GM12878 (cell line): ENCODE data around the gene FAM221B.

ENCODE experiments used
- ATF3 ChIP-seq: IDR thresholded peaks from 2 replicates; pipeline ENCODE4 v1.6.1; 2011; ENCODE audit warnings: low read depth, mild to moderate bottlenecking, low read length, moderate library complexity, borderline replicate concordance; ENCODE audit errors: extremely low read depth
- CREB1 ChIP-seq: IDR thresholded peaks from 2 replicates; pipeline ENCODE4 v1.6.1; 2012; ENCODE audit warnings: low read depth, mild to moderate bottlenecking, inconsistent platforms
- CTCF ChIP-seq, 3 experiments: IDR thresholded peaks in 2 of 3; conservative IDR thresholded peaks in 1 of 3; 2 replicates each; pipeline ENCODE4 v1.5.1; 2011; ENCODE audit warnings: low read depth in 3 of 3, low read length in 3 of 3, mild to moderate bottlenecking in 3 of 3, control low read depth in 2 of 3, moderate library complexity in 2 of 3, inconsistent platforms in 1 of 3, mixed read lengths in 1 of 3; ENCODE audit not compliant: control insufficient read depth in 2 of 3, insufficient read depth in 1 of 3; ENCODE audit errors: extremely low read depth in 1 of 3
- HSF1 ChIP-seq: fragments of 150-350 bp; IDR thresholded peaks from 2 replicates; pipeline ENCODE4 v1.6.1; 2014; ENCODE audit warnings: mild to moderate bottlenecking, low read depth, low read length
- POLR2AphosphoS5 ChIP-seq: IDR thresholded peaks from 2 replicates; pipeline ENCODE4 v1.6.1; 2011; ENCODE audit warnings: mild to moderate bottlenecking, low read length, inconsistent platforms
- REST ChIP-seq: IDR thresholded peaks from 2 replicates; pipeline ENCODE4 v1.6.1; 2012; ENCODE audit warnings: mild to moderate bottlenecking, low read depth, low read length
- TCF12 ChIP-seq: IDR thresholded peaks from 2 replicates; pipeline ENCODE4 v1.6.1; 2011; ENCODE audit warnings: low read depth, mild to moderate bottlenecking, low read length
- ZBTB11 ChIP-seq: fragments of 450-650 bp; formaldehyde crosslinking; IDR thresholded peaks from 2 replicates; pipeline ENCODE4 v1.5.0; 2022; ENCODE audit warnings: mild to moderate bottlenecking, missing genetic modification characterization
- ZNF274 ChIP-seq: IDR thresholded peaks from one replicate; pipeline ENCODE4 v1.8.0; 2011; ENCODE audit not compliant: insufficient read length, insufficient read depth

GRCh38 chr9:35835216-35835632, 6.7 kb upstream of the FAM221B start:
- TF ChIP-seq CTCF (IDR thresholded peaks at IDR 0.05 in 2 of 3, conservative IDR thresholded peaks at IDR 0.05 in 1 of 3; ENCODE audit: control insufficient read depth in 2 of 3, extremely low read depth in 1 of 3, insufficient read depth in 1 of 3, low read depth in 3 of 3, low read length in 3 of 3), result peak; percentile 28 to 35 (median 32); a peak in 5 of 6 replicates
- TF ChIP-seq REST, result no peak
- TF ChIP-seq ATF3, result no peak
- no peak for TF ChIP-seq ZNF274
- no peak for TF ChIP-seq HSF1
- no peak for TF ChIP-seq POLR2AphosphoS5
- no peak for TF ChIP-seq CREB1
- no peak for TF ChIP-seq ZBTB11 (CRISPR knock-in tag)
- no peak for TF ChIP-seq TCF12
